ENCODE data around the gene VASH1.

Gene VASH1

DNA sequence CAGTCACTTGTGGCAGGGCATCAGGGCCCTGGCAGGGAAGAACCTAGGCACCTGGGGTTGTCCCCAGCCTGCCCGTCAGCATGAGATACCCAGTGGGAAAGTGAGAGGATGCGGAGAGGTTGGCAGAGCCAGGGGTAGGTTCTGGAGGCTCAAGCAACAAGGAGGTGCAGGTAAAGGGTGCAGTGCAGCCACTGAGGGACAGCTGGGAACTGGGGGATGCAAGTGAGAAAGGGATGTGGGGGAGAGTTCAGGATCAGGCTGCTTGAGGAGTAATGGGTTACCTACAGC is 18.7 kb downstream of the VASH1 start:
- no peak overlapping the region for H3K27ac ChIP-seq
- TF ChIP-seq, protein P1, sequence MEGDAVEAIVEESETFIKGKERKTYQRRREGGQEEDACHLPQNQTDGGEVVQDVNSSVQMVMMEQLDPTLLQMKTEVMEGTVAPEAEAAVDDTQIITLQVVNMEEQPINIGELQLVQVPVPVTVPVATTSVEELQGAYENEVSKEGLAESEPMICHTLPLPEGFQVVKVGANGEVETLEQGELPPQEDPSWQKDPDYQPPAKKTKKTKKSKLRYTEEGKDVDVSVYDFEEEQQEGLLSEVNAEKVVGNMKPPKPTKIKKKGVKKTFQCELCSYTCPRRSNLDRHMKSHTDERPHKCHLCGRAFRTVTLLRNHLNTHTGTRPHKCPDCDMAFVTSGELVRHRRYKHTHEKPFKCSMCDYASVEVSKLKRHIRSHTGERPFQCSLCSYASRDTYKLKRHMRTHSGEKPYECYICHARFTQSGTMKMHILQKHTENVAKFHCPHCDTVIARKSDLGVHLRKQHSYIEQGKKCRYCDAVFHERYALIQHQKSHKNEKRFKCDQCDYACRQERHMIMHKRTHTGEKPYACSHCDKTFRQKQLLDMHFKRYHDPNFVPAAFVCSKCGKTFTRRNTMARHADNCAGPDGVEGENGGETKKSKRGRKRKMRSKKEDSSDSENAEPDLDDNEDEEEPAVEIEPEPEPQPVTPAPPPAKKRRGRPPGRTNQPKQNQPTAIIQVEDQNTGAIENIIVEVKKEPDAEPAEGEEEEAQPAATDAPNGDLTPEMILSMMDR (conservative IDR thresholded peaks at IDR 0.05): no peak

DNA sequence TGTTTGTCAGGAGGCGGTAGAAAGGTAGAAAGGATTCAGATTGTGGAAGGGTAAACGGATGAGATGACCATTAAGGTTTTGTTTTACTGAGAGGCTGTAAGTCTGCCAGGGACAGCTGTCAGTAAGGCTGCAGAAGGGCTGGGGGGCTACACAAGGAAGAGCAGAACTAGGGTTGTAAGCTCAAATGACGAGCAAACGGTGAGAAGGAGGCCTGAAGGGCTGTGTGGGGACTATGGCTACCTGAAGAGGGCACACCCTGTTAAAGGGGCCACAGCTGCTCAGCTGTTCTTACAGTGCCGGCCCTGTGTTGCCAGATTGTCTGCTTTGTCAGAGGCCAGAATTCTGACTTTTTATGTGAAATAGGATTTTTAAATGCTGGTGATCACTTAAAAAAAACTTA is 19.1 kb downstream of the VASH1 start:
- TF ChIP-seq, protein P1 (conservative IDR thresholded peaks at IDR 0.05): no peak
- H3K27ac ChIP-seq: no peak overlapping the region

DNA sequence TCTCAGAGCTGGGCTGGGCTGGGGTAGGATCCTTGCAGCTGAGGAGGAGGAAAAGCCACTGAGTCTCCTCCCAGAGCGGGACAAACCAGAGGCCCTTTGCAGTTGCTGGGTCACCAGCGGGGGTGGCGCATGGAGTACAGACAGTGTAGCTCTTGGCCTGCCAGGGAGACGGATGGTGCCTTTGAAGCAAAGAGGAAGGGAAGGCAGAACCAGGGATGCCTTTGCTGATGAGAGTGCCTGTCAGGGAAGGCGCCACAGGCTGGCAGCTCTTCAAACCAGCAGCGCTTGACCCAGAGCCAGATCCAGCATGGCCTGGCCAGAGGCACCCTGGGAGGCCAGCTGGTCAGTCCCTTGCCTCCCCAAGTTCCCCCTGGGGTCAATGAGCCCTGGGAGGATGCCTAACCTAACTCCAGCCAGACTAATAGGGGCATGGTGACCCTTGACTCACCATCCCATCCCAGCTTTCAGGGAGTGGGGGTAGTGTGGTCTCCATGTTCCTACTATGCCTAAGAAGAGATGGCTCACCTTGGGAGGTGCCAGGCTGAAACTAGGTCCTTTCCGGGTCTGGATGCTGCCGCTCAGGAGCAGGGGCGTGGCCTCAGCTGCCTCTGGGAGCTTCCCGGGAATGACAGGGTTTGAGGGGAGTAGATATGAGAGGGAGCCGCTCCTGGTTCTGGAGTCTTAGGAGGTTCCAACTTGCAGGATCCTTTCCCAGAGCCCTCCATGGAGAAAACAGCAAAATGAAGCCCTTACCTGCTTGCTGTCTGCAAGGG is 19.8 kb downstream of the VASH1 start:
- H3K27ac ChIP-seq: no peak overlapping the region
- TF ChIP-seq, protein P1 (conservative IDR thresholded peaks at IDR 0.05): no peak

DNA sequence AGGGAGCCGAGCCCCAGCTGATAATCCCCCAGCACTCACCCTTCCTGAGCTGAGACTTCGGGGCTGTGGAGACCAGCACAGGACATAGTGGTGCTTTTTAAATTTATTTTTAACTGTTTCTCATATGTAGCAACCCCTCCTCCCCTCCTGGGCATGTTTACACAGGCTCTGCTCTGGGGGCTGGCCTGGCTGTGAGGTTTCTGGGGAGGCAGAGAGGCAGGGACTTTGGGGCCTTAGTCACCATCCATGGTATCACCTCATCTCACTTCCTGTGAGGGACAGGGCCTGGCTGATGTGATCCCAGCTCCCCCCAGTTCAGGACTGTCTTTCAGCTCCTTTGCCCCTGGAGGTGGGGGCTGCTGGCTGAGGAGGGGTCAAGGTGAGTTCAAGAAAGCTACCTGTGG is 20.4 kb downstream of the VASH1 start:
- H3K27ac ChIP-seq: no peak overlapping the region
- TF ChIP-seq, protein P1 (conservative IDR thresholded peaks at IDR 0.05): no peak

DNA sequence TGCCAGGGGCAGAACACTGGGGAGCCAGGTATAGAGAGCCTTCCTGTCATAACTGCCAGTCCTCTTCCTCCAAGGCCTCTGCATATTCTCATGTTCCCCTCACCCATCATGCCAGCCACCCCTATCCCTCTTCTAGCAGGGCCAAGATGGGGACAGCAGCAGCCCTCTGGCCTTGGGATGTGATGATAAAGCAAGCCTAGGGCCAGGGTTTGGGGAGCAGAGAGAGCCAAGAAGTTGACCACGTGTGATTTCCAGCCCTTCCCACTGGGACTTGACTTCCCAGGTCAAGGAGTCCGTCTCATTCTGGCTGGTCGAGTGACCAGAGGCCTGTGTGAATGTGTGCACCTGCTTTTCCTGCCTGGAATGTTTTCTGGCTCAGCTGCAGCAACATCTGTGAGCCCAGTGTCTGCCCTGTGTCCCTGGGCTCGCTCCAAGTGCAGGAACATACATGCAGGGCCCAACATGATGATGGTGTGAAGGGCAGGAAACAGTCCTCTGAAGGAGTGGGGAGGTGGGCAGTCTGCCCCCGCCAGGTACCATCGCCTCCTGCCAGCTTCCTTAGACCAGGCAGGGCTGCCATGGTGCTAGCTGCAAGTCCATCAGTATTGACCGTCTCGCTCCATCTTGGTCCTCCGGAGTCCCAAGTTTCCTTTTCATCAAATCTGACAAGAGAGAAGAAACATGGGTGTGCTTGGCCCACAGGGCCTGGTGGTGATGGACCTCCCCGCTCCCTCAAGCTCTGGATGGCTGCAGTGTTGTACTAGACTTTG is 21.0 kb downstream of the VASH1 start:
- H3K27ac ChIP-seq: no peak overlapping the region

DNA sequence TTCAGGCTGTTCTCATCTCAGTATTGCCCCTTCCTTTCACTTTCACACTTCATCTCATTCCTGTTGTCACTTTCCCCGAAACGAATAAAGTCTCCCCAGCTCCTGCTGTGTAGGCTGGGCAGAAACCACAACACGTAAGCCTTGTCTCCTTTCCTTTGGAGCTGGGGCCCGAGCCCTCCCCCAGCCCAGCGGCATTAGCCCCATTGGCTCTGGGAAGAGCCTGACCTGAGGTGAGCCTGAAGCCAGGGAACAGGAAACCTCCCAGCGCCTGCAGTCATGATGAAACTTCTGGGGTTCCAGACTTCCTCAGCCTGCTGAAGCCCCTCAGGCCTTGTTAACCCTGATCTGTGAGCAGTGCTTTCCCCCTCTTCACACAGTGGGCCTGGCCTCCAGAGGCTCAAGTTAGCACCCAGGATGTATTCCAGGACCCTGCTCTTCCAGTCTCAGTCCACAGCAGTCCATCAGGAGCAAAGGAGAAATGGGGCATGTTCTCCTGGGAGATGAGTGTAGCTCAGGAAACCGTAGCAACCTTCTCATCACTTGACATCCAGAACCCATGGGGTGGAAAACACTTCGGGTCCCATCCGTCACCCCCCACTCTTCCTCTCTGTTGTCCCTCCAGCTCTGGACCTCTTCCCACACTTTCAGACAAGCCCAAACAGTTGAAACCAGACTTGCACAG is 21.8 kb downstream of the VASH1 start:
- TF ChIP-seq, protein P1 (conservative IDR thresholded peaks at IDR 0.05): no peak
- H3K27ac ChIP-seq: no peak overlapping the region

More for the DNA sequence above, 21.0 kb downstream of the VASH1 start:
- TF ChIP-seq, protein P1 (conservative IDR thresholded peaks at IDR 0.05): no peak

DNA sequence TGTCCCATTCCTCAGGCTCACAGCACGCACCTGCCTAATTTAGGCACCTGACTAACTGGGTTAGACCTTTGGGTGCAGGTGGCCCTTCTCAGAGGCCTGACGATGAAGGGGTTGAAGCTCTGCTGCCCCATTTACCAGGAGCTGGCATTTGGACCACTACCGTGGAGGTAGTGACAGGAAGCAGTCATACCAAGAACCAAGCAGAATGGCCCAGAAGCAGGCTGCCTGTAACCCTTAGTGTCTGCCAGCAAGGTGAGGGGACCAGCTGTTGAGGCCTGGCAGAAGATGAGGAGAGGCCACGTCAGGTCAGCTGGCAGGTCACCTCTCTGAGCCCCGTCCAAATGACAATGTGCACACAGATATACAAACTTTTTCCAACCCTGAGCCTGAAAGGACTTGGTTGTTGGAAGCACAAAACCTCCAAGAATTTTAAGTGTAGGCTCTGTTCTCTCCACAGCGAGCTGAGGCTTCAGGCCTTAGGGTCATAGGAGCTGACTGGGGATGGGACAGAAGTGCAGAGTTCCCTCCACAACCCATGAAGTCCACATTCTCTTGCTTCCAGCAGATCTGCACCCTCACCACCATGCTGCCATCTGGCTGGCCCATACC is 23.1 kb downstream of the VASH1 start:
- H3K27ac ChIP-seq: no peak overlapping the region
- TF ChIP-seq, protein P1 (conservative IDR thresholded peaks at IDR 0.05): no peak

Measured in VCaP (cell line).